HL-60/S4 treated with retinoic acid at 250 ng/mL for 4 days and 3 days (cell line): ENCODE results near the gene PRMT3.
"Not testable (repeated sequence)": the region's sequence is repeated elsewhere in the genome, so short reads cannot be mapped to it uniquely, and the experiment has no call there.

ENCODE experiments used
- in situ Hi-C: fragments of 300-500 bp; cut with MboI; formaldehyde crosslinking; loops from 2 replicates; pipeline ENCODE4 v1.7.0; 2022; ENCODE audit warnings: low sequenced_read_pairs

Gene PRMT3

DNA sequence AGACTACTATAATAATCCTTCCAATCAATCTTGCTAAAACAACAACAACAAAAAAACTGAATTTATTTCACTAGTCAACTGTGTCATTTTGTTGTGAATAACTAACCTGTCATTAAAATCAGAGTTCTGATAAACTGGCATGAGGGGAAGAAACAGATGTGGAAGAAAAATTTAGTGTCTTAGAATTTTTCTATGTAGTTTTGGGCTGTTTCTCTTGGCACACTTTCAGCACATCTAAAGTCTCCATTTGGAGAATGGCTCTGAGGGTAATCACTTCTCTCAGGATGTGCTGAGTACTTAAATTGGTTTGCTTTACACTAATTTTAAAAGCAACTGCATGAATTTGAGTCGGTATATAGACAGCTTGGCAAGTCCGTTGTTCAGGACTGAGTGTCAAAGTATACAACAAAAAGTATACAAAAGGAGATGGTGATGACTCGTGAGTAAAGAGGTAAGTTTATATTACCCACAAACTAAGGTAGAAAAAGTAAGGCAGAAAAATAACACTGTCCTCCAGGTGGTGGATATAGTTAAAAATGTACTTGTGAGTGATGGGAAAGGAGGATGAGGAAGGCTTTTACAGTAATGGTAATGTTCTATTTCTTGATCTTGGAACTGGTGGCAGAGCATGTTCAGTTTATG is 13.8 kb upstream of the PRMT3 start:
- in situ Hi-C loops = no loop called here

GRCh38 chr11:20374741-20375300 is 12.7 kb upstream of the PRMT3 start:
- in situ Hi-C loops = no loop called here

DNA sequence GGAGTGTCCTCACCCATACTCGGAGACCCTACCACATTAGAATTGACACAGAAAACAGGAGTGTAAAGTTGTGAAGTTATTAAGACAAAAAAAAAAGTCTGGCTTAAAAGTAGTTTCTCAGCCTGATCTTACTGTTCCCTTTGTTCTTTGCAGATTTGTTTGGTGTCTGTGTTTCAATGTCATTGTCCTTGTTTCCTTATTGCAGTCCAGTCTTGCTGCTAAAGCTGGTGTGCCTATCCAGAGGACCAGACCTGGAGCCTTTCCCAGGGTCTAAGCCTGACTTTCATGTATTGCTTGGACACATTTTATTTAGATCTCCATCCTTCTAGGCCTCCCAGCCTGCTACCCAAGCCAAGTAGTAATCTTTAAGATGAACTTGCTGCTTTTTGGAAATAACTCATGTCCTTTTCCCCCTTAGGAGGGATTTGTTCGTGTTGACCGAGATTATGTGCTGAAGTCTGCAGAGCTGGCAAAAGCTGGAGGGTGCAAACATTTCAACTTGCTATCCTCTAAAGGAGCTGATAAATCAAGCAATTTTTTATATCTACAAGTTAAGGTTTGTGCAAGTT is 11.3 kb upstream of the PRMT3 start:
- in situ Hi-C loops = no loop called here

GRCh38 chr11:20385996-20386395 is 1.5 kb upstream of the PRMT3 start:
- in situ Hi-C loops = not testable (repeated sequence)

DNA sequence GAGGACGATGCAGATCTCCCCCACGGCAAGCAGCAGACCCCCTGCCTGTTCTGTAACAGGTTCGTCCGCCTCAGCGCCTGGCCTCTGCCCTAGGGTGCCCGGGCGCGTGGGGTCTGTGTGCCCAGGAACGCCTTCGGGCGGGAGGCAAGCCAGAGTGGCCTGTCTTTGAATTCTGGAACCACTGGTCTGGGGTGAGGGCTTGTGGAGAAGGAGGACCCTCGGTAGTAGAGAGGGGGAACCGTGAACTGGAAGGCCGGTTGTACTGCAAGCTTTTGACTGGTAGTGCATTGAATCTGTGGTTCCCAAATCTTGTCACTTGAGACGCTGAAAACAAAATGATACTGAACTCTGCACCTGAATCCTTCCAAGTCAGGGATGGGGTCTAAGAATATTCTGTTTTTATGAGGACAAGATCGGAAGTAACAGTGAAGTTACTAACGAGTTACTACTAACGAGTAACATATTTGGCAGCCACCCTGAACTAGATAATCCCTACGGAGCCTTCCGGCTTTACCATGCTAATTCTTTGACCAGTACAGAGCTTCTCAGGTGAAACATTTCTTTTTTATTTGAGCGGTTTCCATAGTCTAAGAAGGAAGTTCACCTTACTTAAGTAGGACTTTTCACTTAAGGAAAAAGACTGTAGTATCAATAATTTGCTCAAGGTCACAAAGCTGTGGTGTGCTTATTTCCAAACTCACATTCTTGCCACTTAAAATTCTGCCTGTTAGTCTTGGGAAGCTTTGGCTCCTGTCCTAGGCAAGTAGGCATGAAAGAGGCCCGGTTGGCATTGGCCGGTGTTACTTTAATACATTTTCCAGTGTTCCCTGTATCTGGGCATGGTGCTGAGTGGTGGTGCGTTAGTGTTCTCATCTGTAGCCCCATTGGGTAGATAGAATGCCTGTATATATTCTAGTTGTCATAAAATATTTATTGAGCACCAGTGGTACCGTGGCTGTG is 860 bp downstream of the PRMT3 start:
- in situ Hi-C loops = no loop called here

- in situ Hi-C loops = no loop called here
These were observed 9.8 kb downstream of the PRMT3 start for GRCh38 chr11:20397281-20397680.

- in situ Hi-C loops = no loop called here
These were observed 12.0 kb downstream of the PRMT3 start for GRCh38 chr11:20399498-20399897.

DNA sequence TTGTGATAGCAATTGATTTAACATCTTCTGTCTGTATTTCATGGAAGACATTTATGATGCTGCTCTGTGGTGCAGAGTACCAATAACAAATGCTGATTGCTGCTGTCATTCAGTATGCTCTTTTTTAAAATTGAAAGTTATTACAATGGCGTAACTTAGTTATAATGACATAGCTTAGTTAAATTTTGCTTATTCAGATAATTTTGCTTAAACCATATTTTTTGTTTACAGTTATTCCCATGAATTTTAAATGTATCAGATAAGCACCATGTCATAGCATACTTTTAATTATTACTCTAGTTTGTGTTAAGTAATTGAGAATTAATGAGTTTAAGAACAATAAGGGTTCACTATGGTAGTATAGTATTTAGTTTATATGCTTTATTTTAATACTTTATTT is 15.5 kb downstream of the PRMT3 start:
- in situ Hi-C loops = no loop called here

DNA sequence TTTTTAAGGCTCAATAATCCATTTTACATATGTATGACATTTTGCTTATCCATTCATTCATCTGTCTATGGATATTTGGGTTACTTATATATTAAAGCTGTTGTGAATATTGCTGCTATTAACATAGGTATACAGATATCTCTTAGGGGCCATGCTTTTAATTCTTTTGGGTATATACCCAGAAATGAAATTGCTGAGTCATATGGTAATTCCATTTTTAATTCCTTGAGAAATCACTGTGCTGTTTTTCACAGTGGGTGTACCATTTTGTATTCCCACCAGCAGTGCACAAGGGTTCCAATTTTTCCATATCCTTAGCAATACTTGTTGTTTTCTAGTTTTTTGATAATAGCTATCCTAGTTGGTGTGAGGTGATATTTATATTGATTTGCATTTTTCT is 19.0 kb downstream of the PRMT3 start:
- in situ Hi-C loops = no loop called here

DNA sequence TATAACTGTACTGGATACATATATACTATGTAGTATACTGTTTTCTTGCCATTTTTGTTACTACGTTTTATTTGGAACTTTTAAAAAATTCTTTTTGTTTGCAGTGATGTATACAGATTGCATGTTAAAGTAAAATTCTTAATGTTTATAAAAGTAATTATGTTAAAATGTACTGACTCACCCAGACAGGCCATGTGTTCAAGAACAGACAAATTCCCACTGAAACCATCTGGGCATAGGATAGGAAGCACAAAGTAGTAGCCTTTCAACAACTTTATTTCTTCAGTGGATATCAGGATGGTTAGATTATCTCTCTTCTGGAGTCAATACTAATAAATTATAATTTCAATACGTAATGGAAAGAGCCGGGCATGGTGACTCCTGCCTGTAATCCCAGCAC is 19.8 kb downstream of the PRMT3 start:
- in situ Hi-C loops = no loop called here

- in situ Hi-C loops = no loop called here
These were observed 27.9 kb downstream of the PRMT3 start for GRCh38 chr11:20415432-20415831.

DNA sequence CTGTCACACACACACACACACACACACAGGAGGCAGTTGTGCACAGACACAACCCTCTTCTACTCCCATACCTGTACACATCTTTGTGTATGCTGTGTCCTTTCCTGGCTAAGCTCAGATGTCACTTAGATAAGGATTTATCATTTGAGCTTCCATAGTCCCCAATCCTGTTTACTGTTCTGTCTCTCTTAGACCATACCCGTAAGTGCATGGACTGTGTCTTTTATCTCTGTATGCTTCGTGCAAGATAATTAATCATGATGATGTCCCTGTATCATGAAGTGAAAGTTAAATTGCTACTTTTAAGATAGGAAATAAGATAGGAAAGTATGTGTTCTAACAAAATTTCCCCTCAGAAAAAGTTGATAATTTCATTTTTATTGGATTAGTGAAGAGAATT is 30.3 kb downstream of the PRMT3 start:
- in situ Hi-C loops = no loop called here

DNA sequence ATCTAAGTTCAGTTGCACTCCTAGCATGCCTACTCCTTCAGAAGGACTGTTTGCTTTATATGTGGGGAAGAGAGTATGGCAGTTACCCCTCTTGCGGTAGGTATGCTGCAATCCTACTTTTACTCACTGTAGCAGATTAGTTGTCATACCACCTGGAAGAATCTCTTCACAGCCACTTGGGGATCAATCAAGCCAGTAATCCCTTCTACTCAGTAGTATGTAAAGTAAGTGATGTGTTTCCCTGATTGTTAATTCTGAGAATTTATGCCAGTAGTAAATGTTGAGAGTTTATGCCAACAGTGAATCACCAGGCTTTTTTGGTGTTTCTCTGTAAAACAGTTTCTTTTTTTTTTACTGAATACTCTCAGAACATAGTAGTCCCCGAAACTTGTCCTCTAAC is 34.4 kb downstream of the PRMT3 start:
- in situ Hi-C loops = no loop called here

DNA sequence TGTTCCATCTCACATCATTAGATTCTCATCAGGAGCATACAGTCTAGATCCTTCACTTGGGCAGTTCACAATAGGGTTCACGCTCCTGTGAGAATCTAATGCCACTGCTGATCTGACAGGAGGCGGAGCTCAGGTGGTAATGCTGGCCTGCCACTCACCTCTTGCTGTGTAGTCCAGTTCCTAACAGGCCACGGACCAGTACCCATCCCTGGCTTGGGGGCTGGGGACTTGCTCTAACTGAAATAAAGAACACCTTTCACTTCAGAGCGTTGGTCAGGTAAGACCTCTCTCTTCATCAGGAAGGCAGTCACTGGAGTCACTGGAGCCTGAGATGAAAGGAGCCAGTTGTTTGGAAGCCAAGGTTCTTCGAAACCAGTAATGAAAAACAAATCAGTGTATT is 41.7 kb downstream of the PRMT3 start:
- in situ Hi-C loops = no loop called here

DNA sequence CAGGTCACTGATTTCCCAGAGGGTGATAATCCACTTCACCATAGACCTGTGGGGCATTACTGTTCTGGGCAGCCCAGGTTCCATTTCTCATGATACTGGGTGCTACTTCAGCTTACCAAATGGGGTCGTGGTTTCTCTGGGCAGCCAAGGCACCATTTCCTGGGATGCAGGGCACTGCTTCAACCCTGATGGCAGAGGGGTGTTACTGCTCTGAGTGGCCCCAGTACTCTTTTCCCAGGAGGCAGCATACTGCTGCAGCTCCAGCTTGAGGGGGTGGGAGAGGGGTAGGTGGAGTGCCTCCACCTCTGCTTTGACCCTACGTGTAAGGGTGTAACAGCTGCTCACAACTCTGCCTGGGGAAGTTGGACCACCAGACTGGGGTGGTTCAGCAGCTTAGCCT is 51.1 kb downstream of the PRMT3 start:
- in situ Hi-C loops = no loop called here

GRCh38 chr11:20443596-20443995 is 56.1 kb downstream of the PRMT3 start:
- in situ Hi-C loops = no loop called here

DNA sequence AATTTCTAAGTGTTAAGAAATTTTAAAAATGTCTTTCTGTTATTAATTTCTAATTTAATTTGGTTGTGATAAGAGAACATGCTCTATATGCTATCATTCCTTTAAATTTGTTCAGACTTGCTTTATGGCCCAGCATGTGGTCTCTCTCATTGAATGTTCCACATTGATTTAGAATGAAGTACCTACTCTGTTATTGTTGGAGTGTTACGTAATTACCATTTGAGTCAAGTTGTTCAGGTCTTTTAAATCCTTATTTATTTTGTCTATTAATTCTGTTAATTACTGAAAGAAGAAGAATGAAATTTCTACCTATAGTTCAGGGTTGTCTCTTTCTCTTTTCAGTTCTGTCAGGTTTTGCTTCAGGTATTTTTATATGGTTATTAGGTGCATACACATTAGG is 57.0 kb downstream of the PRMT3 start:
- in situ Hi-C loops = no loop called here

GRCh38 chr11:20448834-20449233 is 61.3 kb downstream of the PRMT3 start:
- in situ Hi-C loops = no loop called here

GRCh38 chr11:20450829-20451228 is 63.3 kb downstream of the PRMT3 start:
- in situ Hi-C loops = no loop called here

DNA sequence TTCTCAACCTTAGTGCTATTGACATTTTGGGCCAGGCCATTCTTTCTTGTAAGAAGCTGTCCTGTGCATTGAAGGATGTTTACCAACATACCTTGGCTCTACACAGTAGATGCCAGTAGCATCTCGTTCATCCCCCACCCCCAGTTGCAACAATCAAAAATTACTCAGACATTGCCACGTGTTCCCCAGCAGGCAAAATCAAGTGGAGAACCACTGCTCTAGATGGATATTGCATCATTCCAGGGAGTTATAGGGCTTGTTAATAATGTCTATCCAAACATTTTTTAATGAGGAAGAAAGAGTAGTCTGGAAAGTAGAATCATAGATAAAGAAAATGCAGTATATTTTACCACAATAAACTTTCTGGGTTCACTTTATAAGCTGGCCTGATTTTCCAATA is 64.1 kb downstream of the PRMT3 start:
- in situ Hi-C loops = no loop called here

- in situ Hi-C loops = no loop called here
These were observed 65.1 kb downstream of the PRMT3 start for GRCh38 chr11:20452585-20452984.
